HEK293T (cell line): ENCODE data around the gene COL4A5.

Experiments used
- ARNT ChIP-seq: fragments of 450-650 bp; IDR thresholded peaks from 2 replicates; pipeline ENCODE4 v1.6.1; 2017; ENCODE audit warnings: mild to moderate bottlenecking
- BHLHE40 ChIP-seq: fragments of 450-650 bp; IDR thresholded peaks from 2 replicates; pipeline ENCODE4 v1.6.1; 2016; ENCODE audit warnings: mild to moderate bottlenecking, moderate library complexity, borderline replicate concordance
- CTBP1 ChIP-seq: fragments of 450-650 bp; IDR thresholded peaks from 2 replicates; pipeline ENCODE4 v1.6.1; 2016; ENCODE audit warnings: borderline replicate concordance
- ELF4 ChIP-seq: fragments of 450-650 bp; IDR thresholded peaks from 2 replicates; pipeline ENCODE4 v1.6.1; 2017; ENCODE audit warnings: antibody characterized with exemption
- FOXA1 ChIP-seq: fragments of 450-650 bp; IDR thresholded peaks from 2 replicates; pipeline ENCODE4 v1.6.1; 2016; ENCODE audit warnings: mild to moderate bottlenecking
- FOXK2 ChIP-seq: fragments of 450-650 bp; IDR thresholded peaks from 2 replicates; pipeline ENCODE4 v1.6.1; 2016; ENCODE audit warnings: mild to moderate bottlenecking
- FOXM1 ChIP-seq: fragments of 450-650 bp; IDR thresholded peaks from 2 replicates; pipeline ENCODE4 v1.6.1; 2017; ENCODE audit warnings: mild to moderate bottlenecking, borderline replicate concordance
- HDGF ChIP-seq: fragments of 450-650 bp; IDR thresholded peaks from 2 replicates; pipeline ENCODE4 v1.6.1; 2017; ENCODE audit warnings: antibody characterized with exemption, borderline replicate concordance
- LEF1 ChIP-seq: fragments of 450-650 bp; IDR thresholded peaks from 2 replicates; pipeline ENCODE4 v1.6.1; 2017; ENCODE audit warnings: mild to moderate bottlenecking, borderline replicate concordance
- NFRKB ChIP-seq: fragments of 450-650 bp; IDR thresholded peaks from 2 replicates; pipeline ENCODE4 v1.6.1; 2016; ENCODE audit warnings: mild to moderate bottlenecking, moderate library complexity
- SP1 ChIP-seq: fragments of 450-650 bp; IDR thresholded peaks from 2 replicates; pipeline ENCODE4 v1.6.1; 2017
- SUZ12 ChIP-seq: fragments of 450-650 bp; IDR thresholded peaks from 2 replicates; pipeline ENCODE4 v1.6.1; 2016; ENCODE audit warnings: mild to moderate bottlenecking
- TARDBP ChIP-seq: fragments of 450-650 bp; IDR thresholded peaks from 2 replicates; pipeline ENCODE4 v1.6.1; 2016
- ZNF384 ChIP-seq: fragments of 450-650 bp; IDR thresholded peaks from 2 replicates; pipeline ENCODE4 v1.6.1; 2016

DNA sequence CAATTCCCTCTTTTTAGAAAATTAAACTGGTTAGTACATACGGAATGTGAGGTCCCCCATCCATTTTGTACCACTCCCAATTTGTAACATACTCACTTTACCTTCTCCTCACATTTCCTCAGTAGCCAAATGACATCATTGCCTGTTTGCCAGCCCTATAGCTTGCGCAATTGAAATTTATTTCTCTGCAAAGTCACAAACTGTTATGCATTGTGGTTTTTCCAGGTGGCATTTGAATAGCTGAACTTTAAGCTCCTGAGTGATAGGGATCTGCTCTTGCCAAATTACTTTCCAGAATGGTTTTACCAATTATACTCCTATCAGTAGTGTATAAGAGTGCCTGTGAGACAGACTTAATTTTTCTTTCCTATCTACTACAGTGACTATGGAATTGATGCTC, 7.7 kb downstream of the COL4A5 start:
- TF ChIP-seq SP1 (no peak), FOXK2 (no peak), SUZ12 (no peak), BHLHE40 (no peak), FOXA1 (no peak), ELF4 (no peak), HDGF (no peak), TARDBP (no peak), FOXM1 (no peak), ARNT (no peak), NFRKB (no peak), ZNF384 (no peak), LEF1 (no peak), CTBP1 (no peak)
